ENCODE data around the gene DHDDS. TPM values are rescaled to one million over a fixed set of nuclear protein-coding genes. Genes with fewer than 3 reads are reported as not detected.

DHDDS gene
- total and polyA plus RNA-seq, 2 of the 13 experiments (the other 11 are each of a cell fraction or from before 2014, with no cell fraction given) = 18.9 to 28.3 TPM

DNA sequence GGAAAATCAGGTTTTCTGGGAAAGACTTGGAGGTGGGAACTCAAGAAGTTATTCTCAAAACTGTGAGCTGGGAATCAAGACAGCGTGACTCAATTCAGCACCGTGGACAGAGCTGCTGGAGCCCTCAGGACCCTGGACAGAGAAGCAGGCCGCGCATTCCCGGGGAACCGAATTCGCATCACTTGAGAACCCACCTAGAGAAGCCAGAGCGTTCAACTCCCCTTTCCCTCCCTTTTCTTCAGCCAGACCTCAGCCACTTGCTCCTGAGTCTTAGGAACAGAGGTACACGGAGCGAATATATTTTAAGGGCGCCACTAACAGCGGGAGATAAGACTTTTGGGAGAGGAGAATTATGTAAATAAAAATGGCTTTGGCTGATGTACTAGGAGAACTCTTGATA, 23.5 kb upstream of the DHDDS start (continued):
- TF ChIP-seq, protein P1, sequence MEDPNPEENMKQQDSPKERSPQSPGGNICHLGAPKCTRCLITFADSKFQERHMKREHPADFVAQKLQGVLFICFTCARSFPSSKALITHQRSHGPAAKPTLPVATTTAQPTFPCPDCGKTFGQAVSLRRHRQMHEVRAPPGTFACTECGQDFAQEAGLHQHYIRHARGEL (CRISPR knock-in tag; IDR thresholded peaks at IDR 0.05) = peak; percentile 94; the same call in 1 of the 2 replicates
- TF ChIP-seq MLXIP (CRISPR knock-in tag; IDR thresholded peaks at IDR 0.05; ENCODE audit: borderline replicate concordance) (peak; percentile 100), ZNF879 (CRISPR knock-in tag; IDR thresholded peaks at IDR 0.05) (peak; percentile 100), SMAD3 (CRISPR knock-in tag; IDR thresholded peaks at IDR 0.05) (peak; percentile 100), PHF21A (CRISPR knock-in tag; IDR thresholded peaks at IDR 0.05) (peak; percentile 82), LCORL (IDR thresholded peaks at IDR 0.05) (no peak), LCORL (CRISPR knock-in tag; IDR thresholded peaks at IDR 0.05) (peak; percentile 92), ZMYM3 (CRISPR knock-in tag; IDR thresholded peaks at IDR 0.05) (peak; percentile 72; the same call in 1 of the 2 replicates), ETV6 (CRISPR knock-in tag; conservative IDR thresholded peaks at IDR 0.05) (peak; percentile 100), RBM22 (optimal IDR thresholded peaks at IDR 0.05; ENCODE audit: low read length) (no peak), ZNF660 (CRISPR knock-in tag; IDR thresholded peaks at IDR 0.05; ENCODE audit: borderline replicate concordance, low read depth) (peak; percentile 99), FOXO4 (CRISPR knock-in tag; conservative IDR thresholded peaks at IDR 0.05) (peak; percentile 100), CHD4 (IDR thresholded peaks at IDR 0.05; ENCODE audit: borderline replicate concordance, low read length) (no peak), MLLT10 (CRISPR knock-in tag; IDR thresholded peaks at IDR 0.05) (peak; percentile 99), RBFOX2 (IDR thresholded peaks at IDR 0.05; ENCODE audit: low read depth, low read length) (no peak), POLR2G (IDR thresholded peaks at IDR 0.05; ENCODE audit: low read depth, low read length) (no peak)
- TF ChIP-seq, protein P2, sequence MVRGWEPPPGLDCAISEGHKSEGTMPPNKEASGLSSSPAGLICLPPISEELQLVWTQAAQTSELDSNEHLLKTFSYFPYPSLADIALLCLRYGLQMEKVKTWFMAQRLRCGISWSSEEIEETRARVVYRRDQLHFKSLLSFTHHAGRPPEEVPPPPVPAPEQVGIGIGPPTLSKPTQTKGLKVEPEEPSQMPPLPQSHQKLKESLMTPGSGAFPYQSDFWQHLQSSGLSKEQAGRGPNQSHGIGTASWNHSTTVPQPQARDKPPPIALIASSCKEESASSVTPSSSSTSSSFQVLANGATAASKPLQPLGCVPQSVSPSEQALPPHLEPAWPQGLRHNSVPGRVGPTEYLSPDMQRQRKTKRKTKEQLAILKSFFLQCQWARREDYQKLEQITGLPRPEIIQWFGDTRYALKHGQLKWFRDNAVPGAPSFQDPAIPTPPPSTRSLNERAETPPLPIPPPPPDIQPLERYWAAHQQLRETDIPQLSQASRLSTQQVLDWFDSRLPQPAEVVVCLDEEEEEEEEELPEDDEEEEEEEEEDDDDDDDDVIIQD (CRISPR knock-in tag; IDR thresholded peaks at IDR 0.05; ENCODE audit: low read depth) = peak; percentile 99
- TF ChIP-seq, protein P3, sequence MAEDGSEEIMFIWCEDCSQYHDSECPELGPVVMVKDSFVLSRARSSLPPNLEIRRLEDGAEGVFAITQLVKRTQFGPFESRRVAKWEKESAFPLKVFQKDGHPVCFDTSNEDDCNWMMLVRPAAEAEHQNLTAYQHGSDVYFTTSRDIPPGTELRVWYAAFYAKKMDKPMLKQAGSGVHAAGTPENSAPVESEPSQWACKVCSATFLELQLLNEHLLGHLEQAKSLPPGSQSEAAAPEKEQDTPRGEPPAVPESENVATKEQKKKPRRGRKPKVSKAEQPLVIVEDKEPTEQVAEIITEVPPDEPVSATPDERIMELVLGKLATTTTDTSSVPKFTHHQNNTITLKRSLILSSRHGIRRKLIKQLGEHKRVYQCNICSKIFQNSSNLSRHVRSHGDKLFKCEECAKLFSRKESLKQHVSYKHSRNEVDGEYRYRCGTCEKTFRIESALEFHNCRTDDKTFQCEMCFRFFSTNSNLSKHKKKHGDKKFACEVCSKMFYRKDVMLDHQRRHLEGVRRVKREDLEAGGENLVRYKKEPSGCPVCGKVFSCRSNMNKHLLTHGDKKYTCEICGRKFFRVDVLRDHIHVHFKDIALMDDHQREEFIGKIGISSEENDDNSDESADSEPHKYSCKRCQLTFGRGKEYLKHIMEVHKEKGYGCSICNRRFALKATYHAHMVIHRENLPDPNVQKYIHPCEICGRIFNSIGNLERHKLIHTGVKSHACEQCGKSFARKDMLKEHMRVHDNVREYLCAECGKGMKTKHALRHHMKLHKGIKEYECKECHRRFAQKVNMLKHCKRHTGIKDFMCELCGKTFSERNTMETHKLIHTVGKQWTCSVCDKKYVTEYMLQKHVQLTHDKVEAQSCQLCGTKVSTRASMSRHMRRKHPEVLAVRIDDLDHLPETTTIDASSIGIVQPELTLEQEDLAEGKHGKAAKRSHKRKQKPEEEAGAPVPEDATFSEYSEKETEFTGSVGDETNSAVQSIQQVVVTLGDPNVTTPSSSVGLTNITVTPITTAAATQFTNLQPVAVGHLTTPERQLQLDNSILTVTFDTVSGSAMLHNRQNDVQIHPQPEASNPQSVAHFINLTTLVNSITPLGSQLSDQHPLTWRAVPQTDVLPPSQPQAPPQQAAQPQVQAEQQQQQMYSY (CRISPR knock-in tag; IDR thresholded peaks at IDR 0.05) = peak; percentile 94
- TF ChIP-seq, protein P4, sequence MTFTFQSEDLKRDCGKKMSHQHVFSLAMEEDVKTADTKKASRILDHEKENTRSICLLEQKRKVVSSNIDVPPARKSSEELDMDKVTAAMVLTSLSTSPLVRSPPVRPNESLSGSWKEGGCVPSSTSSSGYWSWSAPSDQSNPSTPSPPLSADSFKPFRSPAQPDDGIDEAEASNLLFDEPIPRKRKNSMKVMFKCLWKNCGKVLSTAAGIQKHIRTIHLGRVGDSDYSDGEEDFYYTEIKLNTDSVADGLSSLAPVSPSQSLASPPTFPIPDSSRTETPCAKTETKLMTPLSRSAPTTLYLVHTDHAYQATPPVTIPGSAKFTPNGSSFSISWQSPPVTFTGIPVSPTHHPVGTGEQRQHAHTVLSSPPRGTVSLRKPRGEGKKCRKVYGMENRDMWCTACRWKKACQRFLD (CRISPR knock-in tag; IDR thresholded peaks at IDR 0.05; ENCODE audit: borderline replicate concordance) = peak; percentile 100
